ENCODE measurements around the gene RPL31.

RPL31 gene

DNA sequence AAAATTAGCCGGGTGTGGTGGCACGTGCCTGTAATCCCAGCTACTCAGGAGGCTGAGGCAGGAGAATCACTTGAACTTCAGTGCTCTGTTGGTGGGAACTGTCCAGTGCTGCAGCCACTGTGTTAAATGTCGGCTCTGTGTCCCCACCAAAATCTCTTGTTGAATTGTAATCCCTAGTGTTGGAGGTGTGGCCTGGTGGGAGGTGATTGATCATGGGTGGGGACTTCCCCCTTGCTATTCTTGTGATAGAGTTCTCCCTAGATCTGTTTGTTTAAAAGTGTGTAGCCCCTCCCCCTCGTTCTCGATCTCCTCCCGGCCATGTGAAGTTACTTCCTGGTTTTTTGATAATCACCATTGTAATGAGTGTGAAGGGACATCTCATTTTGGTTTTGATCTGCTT is 9.8 kb upstream of the RPL31 start:
- in situ Hi-C loops (cut with HindIII; ENCODE audit: low sequenced_read_pairs) = no loop called here

DNA sequence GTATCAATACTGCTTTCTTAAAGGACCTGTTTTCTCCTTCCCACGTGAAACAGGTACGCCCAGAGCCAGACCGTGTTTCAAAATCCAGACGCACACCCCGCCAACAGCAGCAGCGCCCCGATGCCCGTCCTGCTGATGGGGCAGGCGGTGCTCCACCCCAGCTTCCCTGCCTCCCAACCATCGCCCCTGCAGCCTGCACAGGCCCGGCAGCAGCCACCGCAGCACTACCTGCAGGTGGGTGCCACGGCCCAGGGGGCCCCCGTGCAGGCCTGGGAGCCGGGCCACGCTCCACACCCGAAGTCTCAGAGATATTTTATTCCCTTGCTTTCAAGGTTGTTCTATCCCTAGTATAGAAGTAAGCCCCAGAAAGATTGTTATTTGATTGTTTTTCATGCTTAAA is 8.8 kb upstream of the RPL31 start:
- in situ Hi-C loops (cut with HindIII; ENCODE audit: low sequenced_read_pairs) = no loop called here

DNA sequence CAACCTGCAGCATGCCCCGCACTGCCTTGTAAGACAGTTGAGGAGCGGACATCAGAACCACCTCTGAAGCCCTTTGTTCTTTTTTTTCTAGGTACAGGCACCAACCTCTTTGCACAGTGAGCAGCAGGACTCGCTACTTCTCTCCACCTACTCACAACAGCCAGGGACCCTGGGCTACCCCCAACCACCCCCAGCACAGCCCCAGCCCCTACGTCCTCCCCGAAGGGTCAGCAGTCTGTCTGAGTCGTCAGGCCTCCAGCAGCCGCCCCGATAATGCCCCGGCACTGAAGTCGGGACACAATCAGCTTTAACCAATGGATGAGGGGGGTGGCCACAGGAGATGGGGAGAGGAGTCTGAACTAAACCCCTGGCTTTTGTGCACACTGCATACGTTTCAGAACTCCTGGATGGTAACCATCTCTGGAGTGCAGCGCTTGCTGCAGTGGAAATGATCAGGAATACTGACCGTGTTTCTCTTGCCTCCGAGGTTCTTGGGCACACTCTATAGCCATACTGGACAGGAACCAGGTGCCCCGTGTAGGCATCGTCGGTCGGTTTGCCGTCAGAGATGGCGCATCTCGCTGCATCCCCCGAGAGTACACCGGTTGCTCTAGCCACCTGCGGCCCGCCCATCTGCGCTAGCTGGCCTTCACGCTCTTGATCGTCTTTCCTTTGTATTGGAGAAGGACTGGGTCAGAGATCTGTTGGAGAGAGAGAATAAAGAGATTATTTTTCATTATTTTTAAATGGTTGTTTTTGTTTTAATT is 6.6 kb upstream of the RPL31 start:
- in situ Hi-C loops (cut with HindIII; ENCODE audit: low sequenced_read_pairs) = no loop called here

DNA sequence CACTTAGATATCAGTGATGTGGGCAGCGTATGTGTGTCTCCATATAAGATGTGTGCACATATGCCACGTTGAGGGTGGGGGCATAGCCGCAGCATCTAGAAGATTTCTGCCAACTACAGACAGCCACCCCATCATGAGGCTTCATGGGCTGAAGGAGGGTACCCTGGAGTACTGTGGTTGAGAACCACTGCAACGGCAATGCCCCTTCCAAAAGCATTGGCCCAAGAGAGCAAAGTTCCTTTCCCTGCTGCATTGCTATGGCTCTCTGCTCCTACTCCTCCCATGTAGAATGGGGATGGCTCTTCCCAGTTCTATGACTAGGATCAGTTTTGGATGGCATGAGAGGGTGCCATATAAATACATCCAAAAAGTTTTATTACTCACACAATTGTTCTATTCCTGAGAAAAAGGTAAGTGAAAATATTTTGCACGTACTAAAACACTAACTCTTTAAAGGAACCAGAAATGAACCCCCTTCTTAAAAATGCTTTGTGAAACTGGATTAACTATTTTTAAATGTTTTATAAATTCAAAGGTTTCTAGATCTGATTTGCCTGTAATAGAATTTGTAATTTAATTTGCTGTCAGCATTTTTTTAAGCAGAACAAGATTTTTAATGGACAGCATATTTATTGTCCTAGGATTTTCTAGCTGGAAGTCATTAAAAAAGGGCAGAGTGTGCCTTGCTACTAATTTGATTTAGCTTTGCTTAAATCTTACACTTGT is 4.4 kb upstream of the RPL31 start:
- in situ Hi-C loops (cut with HindIII; ENCODE audit: low sequenced_read_pairs) = no loop called here

DNA sequence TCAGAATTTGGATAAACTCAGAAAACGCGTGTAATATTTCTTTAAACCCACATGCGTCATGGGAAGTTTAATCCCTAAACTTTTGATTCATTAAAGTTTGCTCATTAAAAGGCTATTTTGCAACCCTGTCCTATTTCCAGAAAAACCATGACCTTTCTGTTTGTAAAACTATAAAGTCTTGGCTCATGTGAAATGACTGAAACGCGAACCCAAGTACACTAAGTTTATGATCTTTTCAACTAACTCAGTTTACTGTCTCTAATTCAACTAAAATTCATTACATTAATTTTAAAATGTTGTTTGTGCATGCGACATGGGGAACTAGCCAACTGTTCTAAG is 3.9 kb upstream of the RPL31 start:
- in situ Hi-C loops (cut with HindIII; ENCODE audit: low sequenced_read_pairs) = no loop called here

DNA sequence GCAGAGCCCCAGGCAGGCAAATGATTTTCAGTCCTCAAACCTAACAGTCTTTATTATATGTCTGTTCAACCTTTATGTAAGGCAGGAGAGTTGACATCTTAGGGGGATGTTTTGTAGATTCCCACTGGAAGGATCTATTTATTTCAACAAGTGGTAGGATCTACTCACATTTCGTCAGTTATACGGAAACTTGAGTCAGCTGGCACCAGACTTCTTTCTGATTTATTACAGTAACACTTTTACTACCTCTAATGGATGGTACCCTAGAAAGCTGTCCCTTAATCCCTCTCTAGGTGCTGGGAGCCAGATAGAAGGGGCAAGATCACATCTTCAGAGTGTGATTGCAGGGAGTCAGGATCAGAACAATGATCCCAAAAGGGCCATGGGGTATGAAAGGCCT is 2.1 kb upstream of the RPL31 start:
- in situ Hi-C loops (cut with HindIII; ENCODE audit: low sequenced_read_pairs) = no loop called here

DNA sequence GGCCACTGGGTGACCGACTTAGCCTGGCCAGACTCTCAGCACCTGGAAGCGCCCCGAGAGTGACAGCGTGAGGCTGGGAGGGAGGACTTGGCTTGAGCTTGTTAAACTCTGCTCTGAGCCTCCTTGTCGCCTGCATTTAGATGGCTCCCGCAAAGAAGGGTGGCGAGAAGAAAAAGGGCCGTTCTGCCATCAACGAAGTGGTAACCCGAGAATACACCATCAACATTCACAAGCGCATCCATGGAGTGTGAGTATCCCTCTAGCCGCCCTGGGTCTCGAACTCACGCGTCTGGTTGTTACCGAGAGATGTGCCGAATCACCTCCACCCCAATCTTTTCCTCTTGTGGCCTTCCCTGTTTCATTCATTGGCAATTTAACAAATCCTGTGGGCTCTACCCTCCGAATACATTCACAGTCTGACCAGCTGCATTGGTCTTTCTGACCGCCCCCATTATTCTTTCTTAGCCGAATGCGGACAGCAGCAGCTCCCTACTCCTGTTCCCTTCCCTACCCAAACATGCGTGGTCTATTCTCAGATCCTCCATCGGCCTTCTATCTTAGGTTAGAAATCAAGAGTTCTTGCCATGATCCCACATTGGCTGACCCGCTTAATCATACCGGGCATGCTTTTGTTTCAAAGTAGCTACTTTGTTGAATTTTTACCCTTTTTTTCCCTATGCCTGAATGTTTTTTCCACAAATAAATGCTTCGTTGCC is 631 bp downstream of the RPL31 start:
- in situ Hi-C loops (cut with HindIII; ENCODE audit: low sequenced_read_pairs) = no loop called here

DNA sequence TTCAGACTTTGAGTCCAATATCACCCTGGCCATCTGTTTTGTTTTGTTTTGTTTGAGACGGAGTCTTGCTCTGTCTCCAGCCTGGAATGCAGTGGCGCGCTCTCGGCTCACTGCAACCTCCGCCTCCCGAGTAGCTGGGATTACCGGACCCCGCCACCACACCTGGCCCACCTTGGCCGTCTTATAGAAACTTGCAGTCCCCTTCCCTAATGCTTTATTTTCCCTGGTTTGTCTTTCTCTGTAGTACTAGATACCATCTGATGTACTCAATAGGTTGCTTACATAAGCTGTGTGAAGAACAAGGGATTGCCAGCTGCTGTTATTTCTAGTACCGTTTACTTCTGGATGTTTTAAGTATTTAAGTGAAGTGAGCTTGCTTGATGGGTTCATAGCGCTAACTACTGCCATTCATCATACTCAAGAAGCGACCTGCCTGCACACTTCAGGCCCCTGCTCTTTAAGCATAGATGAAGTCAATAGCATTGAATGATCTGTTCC is 1.2 kb downstream of the RPL31 start:
- in situ Hi-C loops (cut with HindIII; ENCODE audit: low sequenced_read_pairs) = no loop called here

DNA sequence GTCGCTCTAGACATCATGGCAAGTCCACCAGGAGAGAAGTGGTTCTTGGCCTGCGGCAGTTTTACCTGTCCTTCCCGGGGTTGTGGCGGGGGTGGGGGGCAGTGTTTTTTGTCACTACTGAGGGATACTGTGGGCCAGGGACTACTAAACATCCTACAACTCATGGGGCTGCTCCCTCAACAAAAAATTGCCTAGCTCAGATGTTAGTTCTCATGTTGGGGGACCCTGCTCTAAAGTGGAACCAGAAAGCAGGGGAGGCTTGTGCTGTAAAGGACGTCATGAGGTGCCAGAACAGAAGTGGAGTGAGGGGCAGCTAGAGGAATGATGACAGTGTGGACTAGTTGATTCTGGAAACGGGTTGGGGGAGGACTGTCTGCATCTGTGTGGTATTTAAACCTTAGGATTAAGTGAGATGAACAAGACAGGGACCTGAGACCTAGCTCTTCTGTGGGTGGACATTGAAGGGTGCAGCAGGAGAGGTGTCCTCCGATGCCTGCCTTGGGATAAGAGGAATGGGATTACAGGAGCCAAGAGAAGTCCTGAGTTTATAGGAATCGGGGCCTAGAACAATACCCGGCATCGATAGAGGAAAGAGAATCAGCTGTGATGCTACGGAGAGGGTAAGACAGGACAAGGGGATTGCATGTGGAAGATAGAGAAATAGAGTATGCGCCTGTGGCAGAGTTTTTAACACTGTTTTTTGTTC is 2.7 kb downstream of the RPL31 start:
- in situ Hi-C loops (cut with HindIII; ENCODE audit: low sequenced_read_pairs) = no loop called here

DNA sequence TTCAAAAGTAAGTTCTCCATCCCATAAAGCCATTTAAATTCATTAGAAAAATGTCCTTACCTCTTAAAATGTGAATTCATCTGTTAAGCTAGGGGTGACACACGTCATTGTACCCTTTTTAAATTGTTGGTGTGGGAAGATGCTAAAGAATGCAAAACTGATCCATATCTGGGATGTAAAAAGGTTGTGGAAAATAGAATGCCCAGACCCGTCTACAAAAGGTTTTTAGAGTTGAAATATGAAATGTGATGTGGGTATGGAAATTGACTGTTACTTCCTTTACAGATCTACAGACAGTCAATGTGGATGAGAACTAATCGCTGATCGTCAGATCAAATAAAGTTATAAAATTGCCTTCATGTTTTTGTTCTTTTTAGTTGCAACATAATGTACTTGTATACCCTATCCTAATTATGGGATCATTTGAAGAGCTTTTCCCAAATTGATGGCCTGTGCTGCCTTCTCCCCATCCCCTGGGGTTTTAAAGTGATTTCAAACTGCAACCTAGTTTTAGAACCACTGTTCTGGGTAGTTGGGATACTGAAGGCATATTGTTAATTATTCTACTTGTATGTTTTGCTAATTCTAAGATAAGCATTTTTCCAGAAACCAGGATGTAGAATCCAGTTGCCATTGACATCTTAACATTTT is 4.1 kb downstream of the RPL31 start:
- in situ Hi-C loops (cut with HindIII; ENCODE audit: low sequenced_read_pairs) = no loop called here

DNA sequence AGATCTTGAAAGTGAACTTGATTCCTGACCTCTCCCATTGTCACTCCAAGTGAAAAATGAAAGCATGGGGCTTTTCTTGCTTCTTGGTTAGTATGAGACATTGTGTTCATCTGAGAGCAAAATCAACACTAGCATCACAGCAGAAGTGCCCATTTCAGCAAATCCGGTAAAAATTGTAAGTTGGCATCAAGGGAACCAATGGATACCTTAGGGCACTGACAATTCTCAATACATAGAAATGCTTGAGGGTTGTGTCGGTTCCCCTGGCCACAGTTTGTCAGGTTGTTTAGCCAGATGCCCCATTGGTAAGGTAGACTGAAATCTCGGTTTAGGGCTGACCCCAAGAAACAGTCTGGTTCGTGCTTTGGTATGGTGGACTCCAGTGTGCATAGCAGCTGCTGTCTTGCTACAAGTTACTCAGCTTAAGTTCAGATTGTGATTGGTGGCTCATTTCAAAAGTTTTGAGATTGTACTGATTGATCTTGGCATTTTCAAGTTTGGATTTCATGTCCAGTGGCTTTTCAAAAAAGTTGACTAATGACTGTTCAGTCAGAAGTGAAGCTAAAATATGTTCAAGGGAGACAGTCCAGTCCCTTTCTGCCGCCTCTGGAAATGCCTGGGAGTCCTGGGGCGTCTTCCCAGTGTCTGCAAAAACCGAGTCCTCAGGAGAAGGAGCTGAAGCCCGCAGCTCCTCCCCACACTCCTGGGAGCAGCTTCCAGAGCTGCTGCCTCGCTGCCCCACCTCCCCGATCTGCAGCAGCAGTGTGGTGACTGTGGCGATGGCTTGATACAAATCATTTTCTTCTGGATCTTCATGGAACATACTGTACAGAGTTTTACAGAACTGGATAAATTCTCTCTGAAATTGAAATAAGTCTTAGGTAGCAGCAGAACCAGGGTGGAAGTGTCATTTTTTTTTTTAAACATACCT is 5.6 kb downstream of the RPL31 start:
- in situ Hi-C loops (cut with HindIII; ENCODE audit: low sequenced_read_pairs) = no loop called here

DNA sequence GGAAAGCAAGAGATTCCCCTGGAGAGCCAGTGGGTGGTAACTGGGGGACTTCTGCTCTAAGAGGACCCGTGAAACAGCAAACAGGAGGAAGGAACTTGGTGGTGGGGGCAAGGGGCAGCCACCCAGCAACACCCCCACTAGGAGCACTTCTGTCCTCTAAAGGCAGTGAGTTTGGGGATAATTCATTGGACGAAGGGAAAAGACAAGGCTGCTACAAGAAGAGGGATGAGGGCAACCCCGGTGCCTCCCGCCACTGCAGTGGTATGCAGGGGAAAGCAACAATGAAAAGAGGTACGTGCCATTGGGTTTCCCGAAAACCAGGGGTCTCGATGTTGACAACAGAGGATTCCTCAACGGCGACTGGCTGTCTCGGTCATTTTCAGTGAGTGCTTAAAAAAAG is 9.1 kb downstream of the RPL31 start:
- in situ Hi-C loops (cut with HindIII; ENCODE audit: low sequenced_read_pairs) = no loop called here

DNA sequence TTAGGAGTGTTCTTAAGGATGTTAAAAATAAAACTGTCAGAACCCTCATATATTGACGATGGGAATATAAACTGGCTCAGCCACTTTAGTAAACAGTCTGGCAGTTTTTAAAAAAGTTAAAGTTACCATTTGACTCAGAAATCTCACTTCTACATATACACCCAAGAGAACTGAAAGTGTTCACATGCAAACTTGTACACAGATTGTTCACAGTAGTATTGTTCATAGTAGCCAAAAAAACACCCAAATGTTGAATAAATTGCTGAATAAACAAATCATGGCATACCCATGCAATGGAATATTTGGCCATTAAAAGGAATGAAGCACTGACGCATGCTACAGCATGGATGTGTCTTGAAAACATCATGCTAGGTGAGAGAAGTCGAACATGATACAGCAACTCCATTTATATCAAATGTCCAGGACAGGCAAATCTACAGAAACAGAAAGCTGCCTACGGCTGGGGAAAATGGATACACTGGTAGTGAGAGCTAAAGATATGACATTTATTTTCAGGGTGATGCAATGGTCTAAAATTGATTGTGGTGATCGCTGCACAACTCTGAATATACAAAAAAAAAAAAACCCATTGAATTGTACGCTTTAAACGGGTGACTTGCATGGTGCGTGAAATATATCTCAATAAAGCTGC is 10.1 kb downstream of the RPL31 start:
- in situ Hi-C loops (cut with HindIII; ENCODE audit: low sequenced_read_pairs) = no loop called here

DNA sequence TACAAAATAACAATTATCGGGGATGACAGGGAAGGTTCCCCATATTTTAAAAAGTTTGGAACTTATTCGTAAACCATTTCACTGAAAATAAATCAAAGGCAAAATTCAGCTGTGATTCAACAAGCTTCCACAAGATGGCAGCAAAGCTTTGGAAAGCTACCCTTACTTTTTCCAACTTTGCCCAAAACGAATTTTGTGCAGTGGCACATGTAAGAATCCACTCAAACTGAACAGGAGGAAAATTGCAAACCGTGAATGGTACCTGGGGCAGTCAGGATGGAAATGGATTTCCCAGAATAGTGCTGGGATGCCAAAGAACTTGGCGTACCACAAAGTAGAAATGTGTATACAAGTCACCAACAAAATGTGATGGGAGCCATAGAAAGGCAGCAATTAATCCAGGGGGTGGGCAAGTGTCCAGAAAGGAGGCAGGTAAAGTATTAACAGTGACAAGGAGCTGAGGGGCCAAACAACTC is 10.7 kb downstream of the RPL31 start:
- in situ Hi-C loops (cut with HindIII; ENCODE audit: low sequenced_read_pairs) = no loop called here

DNA sequence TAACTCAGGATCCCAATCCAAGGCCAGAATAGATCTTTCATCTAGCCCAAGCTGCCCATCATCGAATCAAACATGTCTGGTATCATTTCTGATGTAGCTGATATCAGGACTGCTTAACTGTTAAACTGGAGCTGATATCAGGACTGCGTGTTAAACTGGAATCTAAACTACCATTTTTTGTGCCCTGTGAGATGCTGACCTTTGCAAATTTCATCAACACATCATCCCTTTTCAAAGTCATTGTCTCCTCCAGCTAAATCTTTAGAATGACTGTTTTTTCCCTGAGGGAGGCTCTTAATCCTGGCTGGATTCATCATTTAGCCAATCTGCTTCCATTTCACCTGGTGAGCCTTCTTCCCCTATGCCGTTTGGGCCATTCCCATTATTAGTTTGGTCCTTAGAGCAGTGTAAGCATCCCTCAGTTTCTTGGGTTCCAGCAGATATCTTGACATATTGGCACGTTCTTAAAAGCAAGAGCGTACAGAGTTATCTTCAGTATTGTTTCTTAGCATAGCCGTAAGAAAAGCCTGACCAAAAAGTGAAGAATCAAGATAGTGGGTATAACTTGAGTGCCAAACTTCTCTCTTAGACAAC is 12.3 kb downstream of the RPL31 start:
- in situ Hi-C loops (cut with HindIII; ENCODE audit: low sequenced_read_pairs) = no loop called here

DNA sequence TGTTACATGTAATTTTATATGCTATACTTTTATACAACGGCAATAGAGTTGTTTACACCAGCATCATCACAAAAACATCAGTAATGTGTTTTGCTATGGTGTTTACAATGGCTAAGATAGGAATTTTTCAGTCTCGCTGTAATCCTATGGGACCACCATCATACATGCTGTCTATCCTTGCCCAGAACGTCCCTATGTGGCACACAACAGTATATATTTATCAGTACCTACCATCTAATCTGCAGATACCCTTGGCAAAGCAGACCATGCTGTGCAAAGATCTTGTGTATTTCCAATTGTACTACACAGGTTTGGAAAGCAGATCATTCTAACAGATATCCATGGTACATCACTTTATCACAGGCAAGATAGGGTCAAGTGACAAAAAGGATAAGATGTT is 15.3 kb downstream of the RPL31 start:
- in situ Hi-C loops (cut with HindIII; ENCODE audit: low sequenced_read_pairs) = no loop called here

DNA sequence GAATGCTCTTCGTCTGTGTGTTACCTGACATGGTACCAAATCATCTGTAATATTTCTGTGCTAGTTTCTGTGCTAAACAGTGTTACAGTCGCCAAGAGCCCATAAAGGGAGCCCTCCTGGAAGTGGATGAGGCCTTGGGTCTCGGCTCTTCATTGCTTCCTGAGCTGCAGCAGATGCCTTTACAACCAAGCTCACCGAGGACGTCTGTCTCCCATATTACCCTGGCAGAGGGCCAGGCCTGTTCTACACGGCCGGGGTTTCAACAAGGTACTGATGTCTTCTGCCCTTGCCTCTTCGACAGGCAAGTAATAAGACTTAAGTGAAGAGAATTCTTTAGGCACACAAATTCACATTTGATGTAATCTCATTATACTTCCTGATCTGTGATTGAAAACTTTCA is 16.8 kb downstream of the RPL31 start:
- in situ Hi-C loops (cut with HindIII; ENCODE audit: low sequenced_read_pairs) = no loop called here

DNA sequence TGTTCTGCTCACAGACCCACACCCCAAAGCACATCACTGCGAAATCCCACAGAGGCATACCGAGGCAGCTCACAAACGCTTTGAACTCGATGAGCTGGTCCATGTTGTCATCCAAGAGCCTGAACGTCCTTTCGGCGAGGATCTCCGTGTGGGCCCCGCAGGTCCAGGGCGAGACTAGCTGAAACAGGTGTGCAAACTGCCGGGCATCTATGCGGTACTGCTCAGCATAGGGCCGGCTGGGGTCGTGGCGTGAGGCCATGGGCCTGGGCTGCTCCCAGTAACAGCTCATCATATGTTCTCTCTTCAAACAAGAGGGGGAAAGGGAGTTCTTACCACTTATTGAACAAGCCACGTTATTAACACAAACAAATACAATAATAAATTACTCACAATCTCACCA is 20.1 kb downstream of the RPL31 start:
- in situ Hi-C loops (cut with HindIII; ENCODE audit: low sequenced_read_pairs) = no loop called here

Data from DLD1 (cell line).